Anterior cingulate cortex (tissue), 58 donors: ENCODE data around the gene UBASH3B.
A peak's percentile ranks its signal among the peaks of the same experiment; 100 is the strongest.

ENCODE experiments used
- DNase-seq, 58 donors: peaks; one replicate each; lab custom pipeline; 2025; lab: John Stamatoyannopoulos, UW

The UBASH3B gene

DNA sequence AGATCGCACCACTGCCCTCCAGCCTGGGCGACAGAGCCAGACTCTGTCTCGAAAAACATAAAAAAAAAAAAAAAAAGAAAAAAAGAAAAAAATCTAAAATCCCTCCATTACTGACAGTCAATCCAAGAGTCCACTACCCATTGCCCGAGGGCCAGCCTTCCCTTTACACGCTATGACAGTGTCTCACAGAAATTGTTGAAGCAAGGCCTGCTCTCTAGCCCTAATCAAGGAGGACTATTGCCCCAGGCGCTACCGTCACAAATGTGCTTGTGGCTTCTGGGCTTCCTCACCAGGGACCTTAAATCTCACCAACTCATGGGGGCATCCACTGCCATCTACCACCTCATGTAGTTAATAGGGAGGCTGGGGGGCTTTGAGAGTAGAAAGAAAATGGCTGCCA, 49.9 kb downstream of the UBASH3B start:
- no peak for DNase-seq

DNA sequence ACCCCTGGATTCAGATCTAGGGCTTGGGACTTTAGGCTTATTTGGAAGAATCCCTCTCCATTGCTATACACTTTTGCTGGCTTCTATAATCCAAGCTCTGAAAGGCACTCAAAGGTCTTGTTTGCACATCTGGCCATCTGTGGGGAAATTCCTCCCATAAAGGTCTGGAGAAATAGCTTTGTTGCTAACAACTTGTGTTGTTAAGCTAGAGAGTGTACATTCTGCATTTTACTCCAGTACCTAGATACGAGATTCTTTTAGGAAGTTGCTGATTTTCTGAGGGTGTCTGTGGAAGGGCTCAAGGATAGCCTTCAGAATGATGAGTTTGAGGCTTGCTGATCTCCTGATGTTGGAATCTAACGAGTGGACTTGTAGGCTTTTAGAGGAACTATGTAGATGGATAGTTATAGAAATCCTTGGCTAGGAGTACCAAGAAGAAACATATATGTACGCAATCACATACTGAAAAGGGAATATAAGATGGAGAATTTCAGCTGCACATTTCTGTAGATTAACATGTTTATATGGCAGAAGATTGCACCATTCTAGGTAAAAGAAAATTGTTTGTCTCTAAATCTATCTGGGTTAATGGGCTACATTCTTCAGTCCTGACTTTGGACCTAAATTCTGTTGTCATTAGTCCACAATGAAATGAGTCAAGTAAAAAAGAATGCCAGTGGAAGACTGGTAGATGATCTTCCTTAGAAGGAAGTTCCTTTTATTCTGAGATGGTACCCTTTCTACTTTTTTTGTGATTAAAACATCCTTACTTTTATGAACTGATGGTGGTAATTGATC, 51.0 kb downstream of the UBASH3B start:
- no peak for DNase-seq

DNA sequence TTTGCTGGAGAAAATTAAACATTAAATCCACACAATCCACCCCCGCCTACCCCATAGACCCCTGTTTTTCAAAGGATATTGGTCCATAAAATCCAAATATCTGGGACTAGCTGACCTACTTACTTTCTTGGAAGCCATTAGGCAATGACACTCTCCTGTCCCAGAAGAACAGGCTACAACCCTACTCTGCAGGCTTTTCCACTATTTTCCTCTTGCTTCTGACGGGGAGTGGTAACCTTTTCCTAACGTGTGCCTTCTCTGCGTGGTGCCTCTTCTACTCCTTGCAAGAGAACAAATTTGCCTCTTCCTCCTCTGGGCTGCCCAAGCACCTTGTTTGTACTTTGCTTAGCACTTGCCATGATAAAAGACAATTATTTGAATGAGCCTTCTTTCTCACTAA, 51.6 kb downstream of the UBASH3B start:
- no peak for DNase-seq

DNA sequence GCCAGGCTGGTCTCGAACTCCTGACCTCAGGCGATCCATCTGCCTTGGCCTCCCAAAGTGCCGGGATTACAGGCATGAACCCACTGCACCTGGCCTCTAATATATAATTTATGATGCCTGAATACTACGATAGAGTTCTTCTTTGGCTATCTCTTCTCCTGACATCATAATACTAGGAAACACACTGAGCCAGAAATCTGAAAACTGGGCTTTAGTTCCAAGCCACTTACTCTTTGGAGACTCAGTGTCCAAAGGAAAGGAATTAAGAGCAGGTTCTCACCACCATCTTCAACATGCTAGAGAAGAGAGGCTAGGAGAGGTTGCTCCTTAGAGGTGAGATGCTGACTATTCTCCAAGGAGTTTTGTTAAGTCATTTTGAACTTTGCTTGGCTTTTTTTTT, 52.4 kb downstream of the UBASH3B start:
- DNase-seq, result no peak

DNA sequence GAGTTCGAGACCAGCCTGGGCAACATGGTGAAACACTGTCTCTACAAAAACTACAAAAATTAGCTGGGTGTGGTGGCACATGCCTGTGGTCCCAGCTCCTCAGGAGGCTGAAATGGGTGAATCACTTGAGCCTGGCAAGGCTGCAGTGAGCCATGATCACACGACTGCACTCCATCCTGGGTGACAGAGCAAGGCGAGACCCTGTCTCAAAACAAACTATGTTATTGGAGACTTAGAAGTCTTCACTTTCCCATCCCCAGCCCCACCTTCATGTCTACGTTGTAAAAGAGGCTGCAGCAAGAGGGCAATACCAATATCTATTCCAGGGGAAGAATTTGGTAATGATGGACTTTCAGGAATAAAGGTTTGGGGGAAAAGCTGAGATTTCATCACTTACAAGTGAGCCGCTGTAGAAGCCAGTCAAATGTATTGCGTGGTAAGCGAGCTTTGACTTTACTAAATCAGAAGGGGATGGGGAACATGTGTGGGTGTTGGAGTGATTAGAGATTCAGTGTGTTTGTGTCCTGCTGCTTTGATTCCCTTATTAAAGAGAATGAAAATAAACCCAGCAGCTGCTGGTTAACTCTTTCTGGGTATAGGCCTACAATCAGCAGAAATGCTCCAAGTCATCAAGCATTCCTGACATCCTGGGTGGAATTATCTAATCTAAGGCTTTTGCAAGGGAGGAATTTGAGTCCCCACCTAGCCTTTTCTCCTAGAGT, 53.7 kb downstream of the UBASH3B start:
- DNase-seq, result no peak

DNA sequence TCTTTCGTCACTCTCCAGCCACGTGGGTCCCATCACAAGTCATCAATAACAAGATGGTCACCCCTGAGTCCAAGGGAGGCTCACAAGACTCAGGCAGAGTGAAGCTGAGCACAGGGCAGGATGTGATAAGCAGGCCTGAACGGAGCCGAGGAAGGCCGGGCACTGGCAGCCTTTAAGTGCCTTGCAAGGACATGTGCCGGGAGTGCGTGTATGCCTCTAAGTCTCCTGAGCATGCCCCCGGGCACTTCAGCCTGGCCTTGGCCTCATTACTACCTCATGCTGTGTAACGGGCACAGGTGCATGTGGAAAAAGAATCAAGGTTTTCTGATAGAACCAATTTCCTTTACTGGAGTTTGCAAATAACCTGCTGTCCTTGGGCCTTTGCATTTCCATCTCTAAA, 55.8 kb downstream of the UBASH3B start:
- DNase-seq, result no peak

DNA sequence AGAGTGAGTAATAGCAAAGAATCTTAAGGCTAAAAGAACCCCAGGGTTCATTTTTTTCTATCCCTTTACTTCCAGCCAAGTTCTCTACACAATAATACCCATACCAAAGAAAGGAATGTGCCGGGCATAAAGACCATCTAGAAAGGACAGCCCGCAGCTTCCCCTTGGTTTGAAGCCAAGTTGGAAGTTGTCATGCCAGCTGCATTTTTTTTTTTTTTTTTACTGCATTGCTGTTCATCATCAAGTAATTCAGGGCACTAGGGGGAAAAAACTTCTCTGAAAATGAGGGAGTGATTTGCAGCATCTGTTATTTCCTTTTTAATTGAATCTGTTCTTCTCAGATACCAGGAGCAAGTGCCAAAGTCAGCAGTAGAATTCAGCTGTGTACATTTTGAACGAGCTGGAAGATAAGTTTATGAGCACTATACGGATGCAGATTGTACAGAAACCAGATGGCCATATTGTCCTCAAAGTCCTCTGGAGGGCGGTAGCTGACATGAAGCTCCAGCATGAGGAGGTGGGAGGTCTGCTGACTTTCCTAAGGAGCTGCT, 56.4 kb downstream of the UBASH3B start:
- DNase-seq, result peak in 5 of 58 donors; percentile 10 to 72 (median 48)

DNA sequence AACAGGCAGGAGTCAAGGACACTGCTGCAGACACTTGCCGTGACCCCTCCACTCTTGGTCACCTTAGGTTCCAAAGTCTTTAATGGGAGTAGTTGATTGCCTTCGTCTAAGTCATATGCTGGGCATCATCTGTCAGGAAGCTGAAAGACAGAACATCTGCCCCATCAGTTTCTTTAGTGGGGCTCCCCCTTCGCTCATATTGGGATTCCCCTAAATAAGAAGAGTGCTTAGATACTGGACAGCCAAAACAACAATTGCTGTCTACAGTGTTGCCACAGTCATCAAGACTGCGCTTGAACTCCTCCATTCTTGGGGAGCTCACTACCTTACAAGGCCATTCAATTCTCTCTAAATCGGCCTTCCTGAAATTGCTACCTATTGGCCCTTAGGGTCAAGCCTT, 58.5 kb downstream of the UBASH3B start:
- DNase-seq, result no peak

DNA sequence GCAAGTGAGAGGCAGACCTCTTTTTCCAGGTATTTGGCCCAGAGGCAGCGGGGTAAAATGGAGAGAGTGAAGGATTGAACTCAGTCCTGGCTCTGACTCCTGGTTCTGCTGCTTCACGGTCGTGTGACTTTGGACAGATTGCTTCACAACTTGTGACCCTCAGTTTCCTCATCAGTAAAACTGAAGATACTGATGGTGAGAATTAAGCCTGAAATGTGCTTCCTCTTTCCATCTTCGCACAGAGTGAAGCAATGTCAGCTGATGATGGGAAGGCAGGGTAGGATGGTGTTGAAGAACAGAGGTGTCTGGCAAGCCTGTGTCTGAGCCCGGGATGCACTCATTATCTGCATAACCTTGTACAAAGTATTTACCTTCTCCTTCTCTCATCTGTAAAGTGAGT, 59.0 kb downstream of the UBASH3B start:
- DNase-seq, result no peak

DNA sequence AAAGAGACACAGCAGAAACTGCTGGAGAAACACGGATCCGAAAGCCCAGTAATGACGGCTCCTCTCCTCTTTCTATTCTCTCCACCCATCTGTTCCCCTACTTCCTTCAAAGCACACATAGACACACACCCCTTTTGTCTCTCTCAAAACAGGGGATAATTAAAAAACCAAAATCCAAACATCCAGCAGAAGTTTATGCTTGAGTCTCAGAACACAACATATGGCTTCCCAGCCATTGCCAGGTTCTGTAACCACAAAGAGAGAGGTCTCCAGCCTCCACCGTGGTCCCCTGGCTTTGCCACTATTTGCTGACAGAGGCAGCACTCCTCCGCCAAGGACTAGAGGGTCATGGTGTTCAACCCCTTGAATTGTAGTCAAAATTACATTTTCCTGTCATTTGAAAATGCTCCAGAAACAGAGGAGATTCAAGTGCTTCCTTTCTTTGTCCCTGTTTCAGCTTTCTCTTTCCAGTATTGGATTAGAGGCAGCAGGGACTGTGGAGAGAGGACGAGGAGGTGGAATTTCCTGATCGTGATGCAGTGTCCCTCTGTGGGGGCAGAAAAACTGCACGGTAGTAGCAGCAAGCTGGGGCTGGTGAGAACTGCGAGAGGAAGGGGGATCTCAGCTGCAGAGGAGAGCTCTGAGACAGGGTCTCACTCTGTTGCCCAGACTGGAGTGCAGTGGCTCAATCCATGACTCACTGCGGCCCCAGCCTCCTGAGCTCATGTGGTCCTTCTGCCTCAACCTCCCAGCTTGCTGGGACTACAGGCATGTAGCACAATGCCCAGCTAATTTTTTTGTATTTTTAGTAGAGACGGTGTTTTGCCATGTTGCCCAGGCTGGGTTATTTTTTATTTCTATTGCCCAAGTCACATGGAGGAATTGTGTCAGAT, 60.3 kb downstream of the UBASH3B start:
- DNase-seq, result peak in 2 of 58 donors; percentile 12 to 32

DNA sequence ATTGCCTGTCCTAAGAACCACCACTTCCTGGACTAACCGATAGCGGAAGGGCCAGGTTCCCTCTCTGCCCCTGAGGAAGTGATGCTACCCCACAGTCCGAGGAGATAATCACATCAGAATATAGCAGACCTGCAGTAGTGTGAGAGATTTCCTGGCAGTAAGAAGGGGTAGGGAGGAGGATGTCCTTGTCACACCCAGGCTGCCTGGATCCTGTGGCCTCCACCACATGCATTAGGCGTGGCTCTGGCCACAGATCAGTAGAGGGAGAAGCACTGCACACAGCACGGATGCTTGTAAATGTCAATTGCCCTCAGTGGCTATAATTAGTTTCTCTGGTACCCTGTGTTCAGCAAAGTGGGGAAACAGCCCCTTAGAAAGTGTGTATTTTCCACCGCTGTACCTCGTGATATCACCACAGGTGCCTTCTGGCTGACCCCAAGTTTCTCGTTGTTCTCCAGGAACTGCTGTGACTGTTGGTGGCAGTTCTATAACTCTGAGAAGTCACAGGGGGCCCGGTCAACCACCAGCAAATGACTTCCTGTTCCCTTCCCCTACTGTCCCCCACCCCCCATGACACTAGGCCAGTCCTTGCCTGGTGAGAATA, 61.8 kb downstream of the UBASH3B start:
- peak in 1 of 58 donors; percentile 6 for DNase-seq

DNA sequence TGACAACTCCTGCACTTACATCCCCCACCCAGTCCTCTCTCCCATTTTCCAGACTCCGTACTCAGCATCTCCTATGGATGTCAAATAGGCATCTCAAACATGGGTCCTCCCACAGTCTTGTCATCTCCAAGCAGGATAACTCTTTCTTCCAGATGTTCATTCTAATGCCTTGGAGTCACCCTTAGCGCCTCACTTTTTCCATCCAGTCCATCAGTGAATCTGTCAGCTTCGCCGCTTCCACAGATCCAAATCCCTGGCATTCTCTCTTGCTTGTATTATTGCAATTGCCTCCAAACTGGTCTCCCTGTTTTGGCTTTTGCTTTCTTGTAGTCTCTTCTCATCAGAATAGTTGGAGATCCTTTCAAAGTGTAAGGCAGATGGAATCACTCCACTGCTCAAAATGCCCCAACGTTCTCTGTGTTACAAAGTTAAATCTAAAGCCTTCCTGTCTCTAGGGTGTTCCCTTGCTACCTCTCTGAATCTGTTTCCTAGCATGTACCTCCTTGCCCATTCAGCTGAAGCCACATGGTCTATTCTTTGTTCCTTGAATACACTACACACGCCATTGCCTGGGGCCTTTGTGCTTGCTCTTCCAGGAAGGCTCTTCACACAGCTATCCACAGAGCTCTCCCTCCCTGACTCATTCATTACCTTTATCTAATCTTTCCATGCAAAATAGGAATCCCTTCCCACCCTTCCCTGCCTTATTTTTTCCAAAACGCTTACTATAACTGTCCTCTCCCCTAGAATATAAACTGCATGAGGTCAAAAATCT, 64.8 kb downstream of the UBASH3B start:
- DNase-seq, result no peak

DNA sequence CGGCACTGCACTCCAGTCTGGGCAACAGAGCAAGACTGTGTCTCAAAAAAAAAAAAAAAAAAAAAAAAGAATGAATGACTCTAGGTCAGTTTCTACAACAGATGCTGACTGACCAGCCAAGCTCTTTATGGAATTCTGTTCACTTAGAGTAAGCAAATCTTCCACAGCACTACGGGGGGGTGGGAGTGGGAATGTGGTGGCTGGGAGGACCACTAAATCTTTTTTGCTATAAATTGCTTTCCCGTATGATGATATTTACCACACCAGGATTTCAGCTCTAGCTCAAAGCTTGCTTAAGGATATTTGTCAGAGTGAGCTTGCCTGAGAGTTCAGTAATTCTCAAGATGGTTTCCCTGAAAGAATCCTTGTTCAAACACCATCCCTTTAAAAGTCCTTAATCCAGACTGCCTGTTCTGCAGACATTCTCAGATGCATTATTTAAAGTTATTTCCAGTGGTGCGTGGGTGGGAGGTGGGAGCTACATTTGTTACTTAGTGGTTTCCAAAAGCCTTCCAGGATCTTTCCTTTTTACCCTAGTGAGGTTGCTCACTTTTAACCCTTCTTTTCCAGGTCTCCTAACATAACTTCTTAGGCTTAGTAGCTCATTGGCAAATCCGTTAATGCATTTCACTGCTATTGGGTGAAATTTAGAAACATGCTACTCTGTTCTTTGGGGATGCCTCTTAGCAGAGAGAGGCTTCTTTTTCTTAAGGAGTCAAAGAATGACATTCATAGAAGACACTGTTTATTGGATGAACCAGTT, 65.9 kb downstream of the UBASH3B start:
- no peak for DNase-seq

DNA sequence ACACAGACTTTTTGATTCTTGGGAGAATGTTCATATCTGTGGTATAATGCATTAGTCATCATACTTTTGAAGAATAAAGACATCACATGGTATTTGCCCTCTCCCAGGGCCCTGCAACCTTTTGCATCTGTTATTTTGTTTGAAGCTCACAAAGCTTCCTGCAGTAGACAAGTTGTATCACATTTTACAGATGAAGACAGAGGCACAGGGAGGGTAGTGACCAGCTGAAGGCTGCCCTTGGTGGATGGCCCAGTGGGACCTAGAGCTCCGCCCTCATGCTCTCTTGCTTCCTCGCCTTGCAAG, 66.4 kb downstream of the UBASH3B start:
- no peak for DNase-seq

DNA sequence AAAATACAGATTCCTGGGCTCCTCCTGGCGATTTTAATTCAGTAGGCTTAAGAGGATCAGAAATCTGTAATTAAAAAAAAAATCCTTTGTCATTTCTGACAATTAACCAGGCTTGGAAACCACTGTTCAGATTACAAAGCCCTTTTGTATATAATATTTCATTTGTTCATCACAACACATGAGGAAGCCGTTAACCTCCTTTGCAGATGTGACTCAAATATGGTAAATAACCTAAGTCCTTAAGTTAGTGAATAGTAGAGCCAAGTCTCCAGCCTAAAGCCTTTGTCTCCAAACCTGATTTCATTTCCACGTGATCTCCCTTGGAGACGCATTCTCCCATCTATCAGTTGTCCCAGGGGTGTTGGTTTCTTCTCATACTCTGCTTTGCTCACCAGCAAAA, 67.6 kb downstream of the UBASH3B start:
- no peak for DNase-seq

DNA sequence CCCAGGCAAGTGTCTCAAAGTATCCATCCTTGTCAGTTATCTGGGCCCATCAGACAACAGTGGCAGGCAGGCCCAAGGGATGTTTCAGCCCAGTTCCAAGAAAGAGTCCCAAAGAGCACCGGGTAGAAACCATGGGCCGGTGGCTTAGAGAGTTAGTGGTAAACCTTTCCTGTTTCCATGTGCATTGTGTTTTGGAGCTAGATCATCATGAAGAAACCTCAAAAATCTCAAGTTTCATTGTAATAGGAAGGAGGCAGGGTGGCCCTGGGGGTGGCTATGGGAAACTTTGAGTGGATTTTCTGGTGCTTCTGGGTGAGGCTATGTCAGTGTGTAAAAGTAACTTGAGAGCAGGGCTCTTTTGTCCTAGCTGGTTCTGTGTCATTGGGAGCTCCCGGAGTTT, 68.1 kb downstream of the UBASH3B start:
- no peak for DNase-seq

DNA sequence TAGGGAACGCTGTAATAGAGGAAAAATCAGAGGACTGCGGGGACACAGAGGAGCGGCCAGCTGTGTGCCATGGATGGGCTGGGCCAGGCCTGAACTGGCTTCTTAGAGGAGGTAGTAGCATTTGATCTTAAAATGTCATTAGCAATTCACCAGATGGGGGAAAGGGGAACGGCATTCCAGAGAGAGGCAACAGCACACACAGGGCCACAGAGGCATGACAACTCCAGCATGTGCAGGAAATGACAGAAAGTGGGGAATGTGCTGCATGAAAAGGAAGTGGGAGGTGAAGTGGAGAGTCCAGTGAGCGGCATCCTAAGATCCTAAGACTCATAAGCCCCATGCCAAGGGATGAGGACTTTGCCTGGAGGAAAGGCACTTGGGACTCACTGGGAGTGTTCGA, 69.0 kb downstream of the UBASH3B start:
- no peak for DNase-seq

DNA sequence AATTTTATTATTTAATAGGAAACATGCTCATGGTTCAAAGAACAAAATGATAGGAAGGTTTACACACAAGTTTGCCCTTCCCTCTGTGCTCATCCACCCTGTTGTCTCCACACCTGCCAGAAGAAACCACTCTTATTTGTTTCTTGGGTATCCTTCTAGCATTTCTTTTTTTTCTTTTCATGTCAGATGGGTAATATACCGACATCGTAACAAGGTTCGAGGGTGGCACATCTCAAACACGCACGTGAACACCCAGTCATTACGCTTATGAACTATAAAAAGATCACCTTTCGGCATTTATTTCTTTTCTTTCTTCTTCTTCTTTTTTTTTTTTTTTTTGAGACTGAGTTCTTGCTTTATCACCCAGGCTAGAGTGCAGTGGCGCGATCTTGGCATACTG, 70.5 kb downstream of the UBASH3B start:
- DNase-seq, result no peak
